OCI-LY7 (cell line): ENCODE measurements around the gene CUEDC1. TPM values are rescaled to one million over a fixed set of nuclear protein-coding genes. Genes with fewer than 3 reads are reported as not detected.

Experiments used
- BruUV-seq: library from RNA; stranded (reverse); fragments of 400-500 nt; replicated peaks from 2 replicates; lab custom pipeline; 2021; lab: Mats Ljungman, UMichigan
- CTCF ChIA-PET: fragments of 300-600 bp; sonication (Branson Sonifier 250); formaldehyde crosslinking; loops from one replicate; lab custom pipeline; 2022; ENCODE audit warnings: antibody characterized with exemption; ENCODE audit not compliant: unreplicated experiment; lab: Charles Lee
- POLR2A ChIA-PET: fragments of 300-600 bp; sonication (Branson Sonifier 250); formaldehyde crosslinking; loops from one replicate; lab custom pipeline; 2022; ENCODE audit warnings: antibody characterized with exemption; lab: Charles Lee
- DNase-seq: peaks from one replicate; pipeline ENCODE4 v3.0.0-alpha.2; 2015; ENCODE audit warnings: low spot score
- H2AFZ ChIP-seq: fragments of 200-600 bp; sonication (generic), shearing (Covaris generic); 2 replicates; pipeline ENCODE4 v1.6.1; 2014; ENCODE audit warnings: mild to moderate bottlenecking, antibody characterized with exemption, low read length, moderate library complexity
- H3K27ac ChIP-seq: fragments of 200-600 bp; sonication (generic); 2 replicates; pipeline ENCODE4 v1.5.1; 2014; ENCODE audit warnings: mixed run types, low read depth, mild to moderate bottlenecking, moderate library complexity, low read length, inconsistent platforms; ENCODE audit not compliant: poor library complexity, severe bottlenecking
- H3K36me3 ChIP-seq: fragments of 200-600 bp; sonication (generic); 2 replicates; pipeline ENCODE4 v1.6.1; 2014; ENCODE audit warnings: mild to moderate bottlenecking, antibody characterized with exemption, low read length, moderate library complexity, mixed read lengths; ENCODE audit not compliant: insufficient read depth
- H3K4me1 ChIP-seq: fragments of 200-600 bp; sonication (generic); 2 replicates; pipeline ENCODE4 v1.5.1; 2014; ENCODE audit warnings: mild to moderate bottlenecking, low read length; ENCODE audit not compliant: insufficient read depth, poor library complexity, severe bottlenecking
- H3K4me2 ChIP-seq: fragments of 200-600 bp; sonication (generic); 2 replicates; pipeline ENCODE4 v1.6.1; 2014; ENCODE audit warnings: mild to moderate bottlenecking, low read length
- H3K4me3 ChIP-seq: fragments of 200-600 bp; sonication (generic); 2 replicates; pipeline ENCODE4 v1.5.1; 2014; ENCODE audit warnings: mild to moderate bottlenecking, low read depth, low read length; ENCODE audit not compliant: poor library complexity, severe bottlenecking
- H3K79me2 ChIP-seq: fragments of 200-600 bp; sonication (generic); 2 replicates; pipeline ENCODE4 v1.6.1; 2016; ENCODE audit warnings: low read depth, mild to moderate bottlenecking, low read length, moderate library complexity, mixed read lengths; ENCODE audit not compliant: insufficient read depth
- H3K9me2 ChIP-seq: fragments of 200-600 bp; sonication (generic); 2 replicates; pipeline ENCODE4 v1.6.1; 2016; ENCODE audit warnings: mild to moderate bottlenecking, low read length, mixed read lengths; ENCODE audit not compliant: insufficient read depth
- H3K9me3 ChIP-seq: fragments of 200-600 bp; sonication (generic); 2 replicates; pipeline ENCODE4 v1.6.1; 2014; ENCODE audit warnings: mild to moderate bottlenecking, mixed run types, low read length, mixed read lengths
- H4K20me1 ChIP-seq: fragments of 200-600 bp; sonication (generic); 2 replicates; pipeline ENCODE4 v1.6.1; 2014; ENCODE audit warnings: mild to moderate bottlenecking, antibody characterized with exemption, low read length, moderate library complexity, mixed read lengths; ENCODE audit not compliant: insufficient read depth
- EZH2phosphoT487 ChIP-seq: fragments of 200-600 bp; sonication (generic); IDR thresholded peaks from 2 replicates; pipeline ENCODE4 v1.6.1; 2018; ENCODE audit warnings: low read depth, borderline replicate concordance, mild to moderate bottlenecking, mixed run types, antibody characterized with exemption, low read length, moderate library complexity, mixed read lengths
- intact Hi-C: fragments of 100-400 bp; cut with micrococcal nuclease; formaldehyde crosslinking; loops from one replicate; pipeline ENCODE4 v1.10.0; 2022; ENCODE audit not compliant: unreplicated experiment
- total RNA-seq, 2 experiments: library from RNA; depleted of rRNA in 1 of 2; stranded (reverse); fragments of >200 nt in 1 of 2; shearing (Covaris generic) in 1 of 2; gene quantifications; 2 replicates each; pipeline ENCODE4 v1.2.3, GENCODE V29; 2014 to 2022
- TF ChIP-seq, protein P1 (sequence below): fragments of 200-600 bp; sonication (generic); conservative IDR thresholded peaks from 2 replicates; pipeline ENCODE4 v1.5.1; 2014; ENCODE audit warnings: mild to moderate bottlenecking, antibody characterized with exemption, low read length, moderate library complexity, mixed read lengths

CUEDC1 gene
- total RNA-seq, 2 experiments from 2014 or later: 0.74 TPM; not detected in 1

DNA sequence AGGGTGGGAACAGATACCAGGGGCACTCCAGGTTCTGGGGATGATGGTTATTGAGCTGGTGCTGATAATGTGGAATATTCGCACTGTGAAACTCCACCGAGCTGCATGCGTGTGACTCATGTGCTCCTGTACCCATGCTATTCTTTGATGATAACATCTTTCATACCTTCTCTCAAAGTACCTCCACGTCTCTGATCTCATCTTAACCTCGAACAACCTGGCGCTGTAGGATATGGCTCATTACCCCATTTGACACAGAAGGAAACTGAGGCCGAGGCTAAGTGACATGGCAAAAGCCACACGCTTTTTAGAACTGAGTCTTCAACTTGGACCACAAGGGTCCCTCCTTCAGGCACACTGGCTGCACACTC is 75.1 kb downstream of the CUEDC1 start:
- Histone ChIP-seq H3K79me2 (no peaks in the 10 kb centered on the region), H4K20me1 (no peaks in the 10 kb centered on the region), H3K36me3 (no peaks in the 10 kb centered on the region), H3K4me1 (peaks cover 10% of the 10 kb centered on the region), H2AFZ (no peak overlapping the region), H3K9me2 (no peaks in the 10 kb centered on the region), H3K9me3 (no peaks in the 10 kb centered on the region), H3K27ac (no peak overlapping the region), H3K4me2 (no peak overlapping the region), H3K4me3 (no peak overlapping the region)
- intact Hi-C loops: no loop called here
- BruUV-seq: no TSS peak
- ChIA-PET CTCF (no interaction called here), POLR2A (no interaction called here)
- no peak for DNase-seq
- TF ChIP-seq, protein P1, sequence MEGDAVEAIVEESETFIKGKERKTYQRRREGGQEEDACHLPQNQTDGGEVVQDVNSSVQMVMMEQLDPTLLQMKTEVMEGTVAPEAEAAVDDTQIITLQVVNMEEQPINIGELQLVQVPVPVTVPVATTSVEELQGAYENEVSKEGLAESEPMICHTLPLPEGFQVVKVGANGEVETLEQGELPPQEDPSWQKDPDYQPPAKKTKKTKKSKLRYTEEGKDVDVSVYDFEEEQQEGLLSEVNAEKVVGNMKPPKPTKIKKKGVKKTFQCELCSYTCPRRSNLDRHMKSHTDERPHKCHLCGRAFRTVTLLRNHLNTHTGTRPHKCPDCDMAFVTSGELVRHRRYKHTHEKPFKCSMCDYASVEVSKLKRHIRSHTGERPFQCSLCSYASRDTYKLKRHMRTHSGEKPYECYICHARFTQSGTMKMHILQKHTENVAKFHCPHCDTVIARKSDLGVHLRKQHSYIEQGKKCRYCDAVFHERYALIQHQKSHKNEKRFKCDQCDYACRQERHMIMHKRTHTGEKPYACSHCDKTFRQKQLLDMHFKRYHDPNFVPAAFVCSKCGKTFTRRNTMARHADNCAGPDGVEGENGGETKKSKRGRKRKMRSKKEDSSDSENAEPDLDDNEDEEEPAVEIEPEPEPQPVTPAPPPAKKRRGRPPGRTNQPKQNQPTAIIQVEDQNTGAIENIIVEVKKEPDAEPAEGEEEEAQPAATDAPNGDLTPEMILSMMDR: no peak
- TF ChIP-seq EZH2phosphoT487: no peak

DNA sequence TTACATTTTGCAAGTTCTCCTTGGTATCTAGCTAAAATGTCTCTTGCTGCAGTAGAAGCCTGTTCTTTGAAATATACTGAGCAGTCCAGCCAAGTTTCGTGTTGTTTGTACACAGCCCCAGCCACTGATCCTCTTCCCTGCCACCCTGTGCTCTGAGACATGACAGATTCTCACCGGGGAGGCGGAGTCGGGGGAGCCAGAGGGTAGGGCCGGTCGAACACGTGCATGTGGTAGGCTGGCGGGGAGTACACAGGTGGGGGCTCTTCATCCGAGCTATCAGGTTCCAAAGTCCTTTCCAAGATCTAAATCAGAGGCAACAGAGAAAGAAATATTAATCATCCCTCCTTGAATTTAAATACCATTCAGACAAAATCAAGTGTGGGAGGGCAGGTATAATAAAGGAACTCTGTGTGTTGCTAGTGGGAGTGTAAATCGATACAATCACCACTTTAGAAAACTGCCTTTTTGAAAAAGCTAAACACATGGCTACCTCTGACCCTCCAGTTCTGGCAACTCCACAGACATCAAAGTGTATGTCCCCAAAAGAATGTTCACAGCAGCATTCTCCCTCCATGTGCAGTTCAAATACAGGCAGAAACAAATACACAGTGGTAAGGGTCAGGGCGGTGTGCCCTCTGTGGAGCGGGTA is 75.7 kb downstream of the CUEDC1 start:
- CTCF ChIA-PET: no interaction called here

More for the DNA sequence above, 75.7 kb downstream of the CUEDC1 start:
- DNase-seq: no peak
- POLR2A ChIA-PET: no interaction called here
- H3K4me2 ChIP-seq: no peak overlapping the region
- no peaks in the 10 kb centered on the region for H3K36me3 ChIP-seq
- peaks cover 12% of the 10 kb centered on the region for H3K4me1 ChIP-seq
- intact Hi-C loops: no loop called here
- H2AFZ ChIP-seq: no peak overlapping the region
- no peaks in the 10 kb centered on the region for H3K79me2 ChIP-seq
- H3K4me3 ChIP-seq: no peak overlapping the region
- no peak for TF ChIP-seq EZH2phosphoT487
- TF ChIP-seq, protein P1: no peak
- H3K9me3 ChIP-seq: no peaks in the 10 kb centered on the region
- BruUV-seq: no TSS peak
- no peaks in the 10 kb centered on the region for H4K20me1 ChIP-seq
- H3K9me2 ChIP-seq: no peaks in the 10 kb centered on the region
- H3K27ac ChIP-seq: no peak overlapping the region
